WTC11 (cell line): Measurements from ENCODE around the gene RIMS4. TPM values are rescaled to one million over a fixed set of nuclear protein-coding genes. Genes with fewer than 3 reads are reported as not detected.

ENCODE experiments used
- ATAC-seq: fragments of 200-7000 bp; cut with Tn5 transposase; 2 replicates; pipeline ENCODE4 v1.10.0; 2021; ENCODE audit warnings: mild to moderate bottlenecking, moderate library complexity
- CTCF ChIA-PET: fragments of 300-600 bp; sonication (Branson Sonifier 250); formaldehyde crosslinking; loops from one replicate; lab custom pipeline; 2021; ENCODE audit warnings: antibody characterized with exemption; lab: Charles Lee
- POLR2A ChIA-PET: fragments of 350-600 bp; sonication (Branson Sonifier 250); formaldehyde crosslinking; loops from one replicate; lab custom pipeline; 2021; ENCODE audit warnings: antibody characterized with exemption; lab: Charles Lee
- DNase-seq: peaks from one replicate; pipeline ENCODE4 v3.0.0; 2021; ENCODE audit warnings: low spot score
- H3K27ac Mint-ChIP-seq: 2 replicates; pipeline ENCODE4 v1.8.0; 2021; ENCODE audit warnings: mixed read lengths
- H3K27me3 Mint-ChIP-seq: 2 replicates; pipeline ENCODE4 v1.8.0; 2021; ENCODE audit warnings: low read depth, mild to moderate bottlenecking, moderate library complexity, mixed read lengths
- H3K36me3 Mint-ChIP-seq: 2 replicates; pipeline ENCODE4 v1.8.0; 2021; ENCODE audit warnings: mixed read lengths
- H3K4me1 Mint-ChIP-seq: 2 replicates; pipeline ENCODE4 v1.8.0; 2022; ENCODE audit warnings: mixed read lengths
- H3K4me3 Mint-ChIP-seq: 2 replicates; pipeline ENCODE4 v1.8.0; 2021; ENCODE audit warnings: mild to moderate bottlenecking, moderate library complexity, mixed read lengths
- H3K9me3 Mint-ChIP-seq: 2 replicates; pipeline ENCODE4 v1.8.0; 2021; ENCODE audit warnings: mixed read lengths
- ETV6 ChIP-seq: sonication (generic); formaldehyde crosslinking; IDR thresholded peaks from 2 replicates; pipeline ENCODE4 v1.8.1; 2022; ENCODE audit warnings: mild to moderate bottlenecking, missing genetic modification reagents
- IRF2 ChIP-seq: sonication (generic); formaldehyde crosslinking; IDR thresholded peaks from 2 replicates; pipeline ENCODE4 v1.8.0; 2022; ENCODE audit warnings: low read depth, missing genetic modification reagents, borderline replicate concordance
- KAT7 ChIP-seq: sonication (generic); formaldehyde crosslinking; IDR thresholded peaks from 2 replicates; pipeline ENCODE4 v1.8.1; 2023; ENCODE audit warnings: missing genetic modification reagents, mild to moderate bottlenecking, borderline replicate concordance
- PRRX2 ChIP-seq: fragments of 250-450 bp; sonication (Bioruptor Pico); IDR thresholded peaks from 2 replicates; pipeline ENCODE4 v1.8.0; 2021; ENCODE audit warnings: mild to moderate bottlenecking
- total RNA-seq: library from RNA; stranded (reverse); gene quantifications from 3 replicates; pipeline ENCODE4 v1.2.3, GENCODE V29; 2021
- TF ChIP-seq, protein P1 (sequence below): sonication (generic); formaldehyde crosslinking; IDR thresholded peaks from 2 replicates; pipeline ENCODE4 v1.8.1; 2023; ENCODE audit warnings: mild to moderate bottlenecking, missing genetic modification reagents, borderline replicate concordance
- TF ChIP-seq, protein P2 (sequence below): sonication (generic); formaldehyde crosslinking; IDR thresholded peaks from 2 replicates; pipeline ENCODE4 v1.8.0; 2022; ENCODE audit warnings: mild to moderate bottlenecking, missing genetic modification reagents
- TF ChIP-seq, protein P3 (sequence below): sonication (generic); formaldehyde crosslinking; IDR thresholded peaks from 2 replicates; pipeline ENCODE4 v1.8.0; 2022; ENCODE audit warnings: missing genetic modification reagents
- TF ChIP-seq, protein P4 (sequence below): sonication (generic); formaldehyde crosslinking; IDR thresholded peaks from 2 replicates; pipeline ENCODE4 v1.8.1; 2022; ENCODE audit warnings: low read depth, mild to moderate bottlenecking, moderate library complexity, missing genetic modification reagents, borderline replicate concordance
- TF ChIP-seq, protein P5 (sequence below): fragments of 200-600 bp; IDR thresholded peaks from 2 replicates; pipeline ENCODE4 v1.8.0; 2022; ENCODE audit warnings: antibody characterized with exemption

The RIMS4 gene
- total RNA-seq, 1 experiment from 2014 or later: 24.8 TPM

DNA sequence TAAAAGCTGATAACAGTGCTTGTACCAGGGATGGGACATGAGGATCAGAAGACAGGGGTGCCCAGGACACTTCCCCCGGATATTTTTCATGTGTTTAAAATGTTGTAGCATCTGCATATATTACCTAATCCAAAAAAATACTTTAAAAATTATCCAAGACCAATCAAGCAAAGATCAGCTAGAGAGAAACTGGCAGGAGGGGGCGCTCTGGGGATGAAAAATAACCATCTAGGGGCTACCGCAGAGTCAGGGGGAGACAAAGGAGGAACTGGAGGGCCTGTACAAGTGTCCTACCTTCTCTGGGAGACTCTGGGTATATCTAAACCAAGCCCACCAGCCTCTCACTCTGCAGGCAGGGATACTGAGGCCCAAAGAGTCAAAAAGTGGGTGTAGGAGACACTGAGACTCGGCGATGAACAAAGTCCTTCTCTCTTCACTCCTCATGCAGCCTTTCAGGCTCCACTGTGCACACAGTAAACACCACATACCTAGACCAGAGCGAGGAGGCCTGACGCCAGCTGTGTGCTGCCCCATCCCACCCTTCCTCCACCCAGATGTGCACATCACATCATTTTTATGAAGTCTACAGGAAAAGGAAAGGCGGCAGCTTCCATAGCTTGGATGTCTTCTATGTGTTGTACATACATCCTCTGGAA is 9.8 kb downstream of the RIMS4 start (continued):
- TF ChIP-seq, protein P1, sequence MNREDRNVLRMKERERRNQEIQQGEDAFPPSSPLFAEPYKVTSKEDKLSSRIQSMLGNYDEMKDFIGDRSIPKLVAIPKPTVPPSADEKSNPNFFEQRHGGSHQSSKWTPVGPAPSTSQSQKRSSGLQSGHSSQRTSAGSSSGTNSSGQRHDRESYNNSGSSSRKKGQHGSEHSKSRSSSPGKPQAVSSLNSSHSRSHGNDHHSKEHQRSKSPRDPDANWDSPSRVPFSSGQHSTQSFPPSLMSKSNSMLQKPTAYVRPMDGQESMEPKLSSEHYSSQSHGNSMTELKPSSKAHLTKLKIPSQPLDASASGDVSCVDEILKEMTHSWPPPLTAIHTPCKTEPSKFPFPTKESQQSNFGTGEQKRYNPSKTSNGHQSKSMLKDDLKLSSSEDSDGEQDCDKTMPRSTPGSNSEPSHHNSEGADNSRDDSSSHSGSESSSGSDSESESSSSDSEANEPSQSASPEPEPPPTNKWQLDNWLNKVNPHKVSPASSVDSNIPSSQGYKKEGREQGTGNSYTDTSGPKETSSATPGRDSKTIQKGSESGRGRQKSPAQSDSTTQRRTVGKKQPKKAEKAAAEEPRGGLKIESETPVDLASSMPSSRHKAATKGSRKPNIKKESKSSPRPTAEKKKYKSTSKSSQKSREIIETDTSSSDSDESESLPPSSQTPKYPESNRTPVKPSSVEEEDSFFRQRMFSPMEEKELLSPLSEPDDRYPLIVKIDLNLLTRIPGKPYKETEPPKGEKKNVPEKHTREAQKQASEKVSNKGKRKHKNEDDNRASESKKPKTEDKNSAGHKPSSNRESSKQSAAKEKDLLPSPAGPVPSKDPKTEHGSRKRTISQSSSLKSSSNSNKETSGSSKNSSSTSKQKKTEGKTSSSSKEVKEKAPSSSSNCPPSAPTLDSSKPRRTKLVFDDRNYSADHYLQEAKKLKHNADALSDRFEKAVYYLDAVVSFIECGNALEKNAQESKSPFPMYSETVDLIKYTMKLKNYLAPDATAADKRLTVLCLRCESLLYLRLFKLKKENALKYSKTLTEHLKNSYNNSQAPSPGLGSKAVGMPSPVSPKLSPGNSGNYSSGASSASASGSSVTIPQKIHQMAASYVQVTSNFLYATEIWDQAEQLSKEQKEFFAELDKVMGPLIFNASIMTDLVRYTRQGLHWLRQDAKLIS (CRISPR knock-in tag): no peak
- TF ChIP-seq IRF2 (CRISPR knock-in tag): no peak

DNA sequence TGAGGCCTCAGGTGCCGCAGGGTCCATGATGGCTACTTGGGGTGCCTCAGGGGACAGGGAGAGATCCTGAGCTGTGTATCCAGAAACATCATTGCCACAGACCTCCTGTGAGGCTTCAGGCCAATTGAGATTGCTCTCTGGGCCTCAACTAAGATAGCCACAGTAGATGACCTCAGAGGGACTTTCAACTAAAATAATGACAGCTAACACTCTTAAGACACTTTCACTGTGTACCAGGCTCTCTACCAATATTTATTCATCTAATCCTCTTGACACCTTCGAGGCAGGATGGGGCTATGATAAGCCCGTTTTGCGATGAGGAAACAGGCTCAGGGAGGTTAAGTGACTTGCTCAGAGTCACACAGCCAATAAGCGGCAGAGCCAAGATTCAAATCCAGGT is 10.7 kb downstream of the RIMS4 start:
- ChIA-PET CTCF (interaction anchor here (0.7 to 9.1 kb wide), 15 partner anchors 9 to 430 kb away, joined by 3 to 65 read pairs (median 5); no protein-coding TSS in a partner anchor), POLR2A (no interaction called here)
- no peak overlapping the region for H3K27ac Mint-ChIP-seq
- no peaks in the 10 kb centered on the region for H3K27me3 Mint-ChIP-seq
- TF ChIP-seq ETV6: no peak
- H3K4me3 Mint-ChIP-seq: no peak overlapping the region
- ATAC-seq (no peak), DNase-seq (no peak)
- H3K9me3 Mint-ChIP-seq: no peaks in the 10 kb centered on the region
- no peaks in the 10 kb centered on the region for H3K36me3 Mint-ChIP-seq
- peaks cover 14% of the 10 kb centered on the region for H3K4me1 Mint-ChIP-seq

DNA sequence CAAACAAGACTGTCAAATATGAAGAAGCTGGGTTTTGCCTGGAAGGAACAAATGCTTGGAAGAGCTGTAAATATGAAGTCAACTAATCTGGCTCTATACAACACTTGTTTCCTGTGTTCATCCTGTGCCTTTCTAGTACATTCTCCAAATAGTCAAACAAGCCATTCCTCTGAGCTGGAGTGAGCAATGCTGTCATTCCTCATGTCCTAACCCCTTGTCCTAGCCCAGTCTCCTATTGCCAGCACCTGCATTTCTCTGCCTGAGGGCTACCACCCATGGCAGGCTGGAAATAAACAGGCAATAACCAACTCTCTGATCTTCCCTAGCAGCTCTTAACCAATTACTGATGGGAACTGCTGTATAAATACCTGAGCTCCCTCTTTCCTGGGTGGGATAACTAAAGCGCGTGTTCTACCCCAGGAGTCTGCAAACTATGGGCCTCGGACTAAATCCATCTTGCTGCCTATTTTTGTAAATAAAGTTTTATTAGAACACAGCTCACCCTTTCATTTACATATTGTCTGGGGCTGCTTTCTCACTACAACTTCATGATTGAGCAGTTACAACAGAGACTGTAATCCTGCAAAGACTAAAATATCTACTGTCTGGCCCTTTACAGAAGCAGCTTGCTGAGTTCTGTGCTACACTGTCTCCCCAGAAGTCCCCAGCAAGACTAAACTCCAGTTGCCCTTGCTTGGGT is 13.4 kb downstream of the RIMS4 start:
- no peak for TF ChIP-seq KAT7 (CRISPR knock-in tag)
- TF ChIP-seq, protein P2, sequence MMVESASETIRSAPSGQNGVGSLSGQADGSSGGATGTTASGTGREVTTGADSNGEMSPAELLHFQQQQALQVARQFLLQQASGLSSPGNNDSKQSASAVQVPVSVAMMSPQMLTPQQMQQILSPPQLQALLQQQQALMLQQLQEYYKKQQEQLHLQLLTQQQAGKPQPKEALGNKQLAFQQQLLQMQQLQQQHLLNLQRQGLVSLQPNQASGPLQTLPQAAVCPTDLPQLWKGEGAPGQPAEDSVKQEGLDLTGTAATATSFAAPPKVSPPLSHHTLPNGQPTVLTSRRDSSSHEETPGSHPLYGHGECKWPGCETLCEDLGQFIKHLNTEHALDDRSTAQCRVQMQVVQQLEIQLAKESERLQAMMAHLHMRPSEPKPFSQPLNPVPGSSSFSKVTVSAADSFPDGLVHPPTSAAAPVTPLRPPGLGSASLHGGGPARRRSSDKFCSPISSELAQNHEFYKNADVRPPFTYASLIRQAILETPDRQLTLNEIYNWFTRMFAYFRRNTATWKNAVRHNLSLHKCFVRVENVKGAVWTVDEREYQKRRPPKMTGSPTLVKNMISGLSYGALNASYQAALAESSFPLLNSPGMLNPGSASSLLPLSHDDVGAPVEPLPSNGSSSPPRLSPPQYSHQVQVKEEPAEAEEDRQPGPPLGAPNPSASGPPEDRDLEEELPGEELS: no peak
- TF ChIP-seq, protein P3, sequence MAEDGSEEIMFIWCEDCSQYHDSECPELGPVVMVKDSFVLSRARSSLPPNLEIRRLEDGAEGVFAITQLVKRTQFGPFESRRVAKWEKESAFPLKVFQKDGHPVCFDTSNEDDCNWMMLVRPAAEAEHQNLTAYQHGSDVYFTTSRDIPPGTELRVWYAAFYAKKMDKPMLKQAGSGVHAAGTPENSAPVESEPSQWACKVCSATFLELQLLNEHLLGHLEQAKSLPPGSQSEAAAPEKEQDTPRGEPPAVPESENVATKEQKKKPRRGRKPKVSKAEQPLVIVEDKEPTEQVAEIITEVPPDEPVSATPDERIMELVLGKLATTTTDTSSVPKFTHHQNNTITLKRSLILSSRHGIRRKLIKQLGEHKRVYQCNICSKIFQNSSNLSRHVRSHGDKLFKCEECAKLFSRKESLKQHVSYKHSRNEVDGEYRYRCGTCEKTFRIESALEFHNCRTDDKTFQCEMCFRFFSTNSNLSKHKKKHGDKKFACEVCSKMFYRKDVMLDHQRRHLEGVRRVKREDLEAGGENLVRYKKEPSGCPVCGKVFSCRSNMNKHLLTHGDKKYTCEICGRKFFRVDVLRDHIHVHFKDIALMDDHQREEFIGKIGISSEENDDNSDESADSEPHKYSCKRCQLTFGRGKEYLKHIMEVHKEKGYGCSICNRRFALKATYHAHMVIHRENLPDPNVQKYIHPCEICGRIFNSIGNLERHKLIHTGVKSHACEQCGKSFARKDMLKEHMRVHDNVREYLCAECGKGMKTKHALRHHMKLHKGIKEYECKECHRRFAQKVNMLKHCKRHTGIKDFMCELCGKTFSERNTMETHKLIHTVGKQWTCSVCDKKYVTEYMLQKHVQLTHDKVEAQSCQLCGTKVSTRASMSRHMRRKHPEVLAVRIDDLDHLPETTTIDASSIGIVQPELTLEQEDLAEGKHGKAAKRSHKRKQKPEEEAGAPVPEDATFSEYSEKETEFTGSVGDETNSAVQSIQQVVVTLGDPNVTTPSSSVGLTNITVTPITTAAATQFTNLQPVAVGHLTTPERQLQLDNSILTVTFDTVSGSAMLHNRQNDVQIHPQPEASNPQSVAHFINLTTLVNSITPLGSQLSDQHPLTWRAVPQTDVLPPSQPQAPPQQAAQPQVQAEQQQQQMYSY: no peak
- no peak for TF ChIP-seq PRRX2 (CRISPR knock-in tag)
- TF ChIP-seq, protein P4, sequence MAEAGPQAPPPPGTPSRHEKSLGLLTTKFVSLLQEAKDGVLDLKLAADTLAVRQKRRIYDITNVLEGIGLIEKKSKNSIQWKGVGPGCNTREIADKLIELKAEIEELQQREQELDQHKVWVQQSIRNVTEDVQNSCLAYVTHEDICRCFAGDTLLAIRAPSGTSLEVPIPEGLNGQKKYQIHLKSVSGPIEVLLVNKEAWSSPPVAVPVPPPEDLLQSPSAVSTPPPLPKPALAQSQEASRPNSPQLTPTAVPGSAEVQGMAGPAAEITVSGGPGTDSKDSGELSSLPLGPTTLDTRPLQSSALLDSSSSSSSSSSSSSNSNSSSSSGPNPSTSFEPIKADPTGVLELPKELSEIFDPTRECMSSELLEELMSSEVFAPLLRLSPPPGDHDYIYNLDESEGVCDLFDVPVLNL (CRISPR knock-in tag): no peak
- TF ChIP-seq, protein P5, sequence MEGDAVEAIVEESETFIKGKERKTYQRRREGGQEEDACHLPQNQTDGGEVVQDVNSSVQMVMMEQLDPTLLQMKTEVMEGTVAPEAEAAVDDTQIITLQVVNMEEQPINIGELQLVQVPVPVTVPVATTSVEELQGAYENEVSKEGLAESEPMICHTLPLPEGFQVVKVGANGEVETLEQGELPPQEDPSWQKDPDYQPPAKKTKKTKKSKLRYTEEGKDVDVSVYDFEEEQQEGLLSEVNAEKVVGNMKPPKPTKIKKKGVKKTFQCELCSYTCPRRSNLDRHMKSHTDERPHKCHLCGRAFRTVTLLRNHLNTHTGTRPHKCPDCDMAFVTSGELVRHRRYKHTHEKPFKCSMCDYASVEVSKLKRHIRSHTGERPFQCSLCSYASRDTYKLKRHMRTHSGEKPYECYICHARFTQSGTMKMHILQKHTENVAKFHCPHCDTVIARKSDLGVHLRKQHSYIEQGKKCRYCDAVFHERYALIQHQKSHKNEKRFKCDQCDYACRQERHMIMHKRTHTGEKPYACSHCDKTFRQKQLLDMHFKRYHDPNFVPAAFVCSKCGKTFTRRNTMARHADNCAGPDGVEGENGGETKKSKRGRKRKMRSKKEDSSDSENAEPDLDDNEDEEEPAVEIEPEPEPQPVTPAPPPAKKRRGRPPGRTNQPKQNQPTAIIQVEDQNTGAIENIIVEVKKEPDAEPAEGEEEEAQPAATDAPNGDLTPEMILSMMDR: no peak
- TF ChIP-seq, all 79 proteins: peak for 0
- H3K9me3 Mint-ChIP-seq: no peaks in the 10 kb centered on the region
- ATAC-seq: no peak; the same call in 1 of the 2 replicates
- peak overlapping the region; percentile 27; the same call in 1 of the 2 replicates for H3K27ac Mint-ChIP-seq
- no peak for DNase-seq
- no peak overlapping the region for H3K4me3 Mint-ChIP-seq
- ChIA-PET POLR2A (no interaction called here), CTCF (interaction anchor here (0.6 to 9.1 kb wide), 8 partner anchors 9 to 113 kb away, joined by 3 to 65 read pairs (median 6); no protein-coding TSS in a partner anchor)
- peaks cover 17% of the 10 kb centered on the region for H3K4me1 Mint-ChIP-seq
- no peaks in the 10 kb centered on the region for H3K36me3 Mint-ChIP-seq
- H3K27me3 Mint-ChIP-seq: no peaks in the 10 kb centered on the region
